RPMI7951 (cell line): ENCODE data around the gene SPTLC2. TPM values are rescaled to one million over a fixed set of nuclear protein-coding genes. Genes with fewer than 3 reads are reported as not detected.
A peak's percentile ranks its signal among the peaks of the same experiment; 100 is the strongest.

Source experiments
- DNase-seq: peaks from one replicate; pipeline ENCODE4 v3.0.0-alpha.2; 2012; ENCODE audit warnings: low read depth
- total RNA-seq: library from RNA; depleted of rRNA; stranded (reverse); fragments of >200 nt; shearing (Covaris generic); gene quantifications from 2 replicates; pipeline ENCODE4 v1.2.3, GENCODE V29; 2014

The SPTLC2 gene
- total RNA-seq, 1 experiment from 2014 or later = 12.0 TPM

GRCh38 chr14:77622366-77622961, 6.0 kb upstream of the SPTLC2 start:
- DNase-seq = no peak

GRCh38 chr14:77620222-77620870, 3.9 kb upstream of the SPTLC2 start:
- DNase-seq = no peak

- DNase-seq = no peak
Measured at GRCh38 chr14:77618381-77618970, 2.0 kb upstream of the SPTLC2 start.

GRCh38 chr14:77616133-77616453, 344 bp downstream of the SPTLC2 start:
- DNase-seq = peak; percentile 1

- DNase-seq = peak; percentile 22
Measured at GRCh38 chr14:77615361-77616132, 890 bp downstream of the SPTLC2 start.

- no peak for DNase-seq
Measured at GRCh38 chr14:77613201-77613600, 3.2 kb downstream of the SPTLC2 start.

- DNase-seq = peak; percentile 21
Measured at GRCh38 chr14:77612011-77612620, 4.3 kb downstream of the SPTLC2 start.

GRCh38 chr14:77610553-77610952, 5.9 kb downstream of the SPTLC2 start:
- DNase-seq = no peak

- DNase-seq = no peak
Measured at GRCh38 chr14:77609922-77610321, 6.5 kb downstream of the SPTLC2 start.

- DNase-seq = no peak
Measured at GRCh38 chr14:77607741-77608302, 8.6 kb downstream of the SPTLC2 start.

GRCh38 chr14:77605392-77605972, 11.0 kb downstream of the SPTLC2 start:
- DNase-seq = no peak

GRCh38 chr14:77603654-77604255, 12.7 kb downstream of the SPTLC2 start:
- DNase-seq = peak; percentile 37

- DNase-seq = no peak
Measured at GRCh38 chr14:77603031-77603430, 13.4 kb downstream of the SPTLC2 start.

- no peak for DNase-seq
Measured at GRCh38 chr14:77601846-77602619, 14.4 kb downstream of the SPTLC2 start.

GRCh38 chr14:77599889-77600288, 16.5 kb downstream of the SPTLC2 start:
- no peak for DNase-seq

GRCh38 chr14:77598366-77599070, 17.9 kb downstream of the SPTLC2 start:
- no peak for DNase-seq

GRCh38 chr14:77593501-77593961, 22.9 kb downstream of the SPTLC2 start:
- DNase-seq = peak; percentile 4

GRCh38 chr14:77590845-77591485, 25.5 kb downstream of the SPTLC2 start:
- DNase-seq = no peak

GRCh38 chr14:77589099-77589498, 27.3 kb downstream of the SPTLC2 start:
- no peak for DNase-seq
